MM.1S (cell line): ENCODE data around the gene MFSD6.

Experiments
- CTCF ChIP-seq: fragments of 300-600 bp; sonication (generic); IDR thresholded peaks from 2 replicates; pipeline ENCODE4 v1.5.1; 2016; ENCODE audit warnings: antibody characterized with exemption, low read length, mixed read lengths
- EZH2 ChIP-seq: fragments of 300-600 bp; sonication (generic); optimal IDR thresholded peaks from 2 replicates; pipeline ENCODE3; 2017; ENCODE audit warnings: low read depth, mild to moderate bottlenecking, antibody characterized with exemption, low read length, mixed read lengths

GRCh38 chr2:190376591-190377245 lies 31.4 kb upstream of the MFSD6 start:
- TF ChIP-seq CTCF (no peak), EZH2 (no peak)
